WTC11 (cell line): ENCODE measurements around the gene TMTC1.

Experiments
- AFF4 ChIP-seq: sonication (generic); formaldehyde crosslinking; IDR thresholded peaks from 2 replicates; pipeline ENCODE4 v1.8.1; 2023; ENCODE audit warnings: mild to moderate bottlenecking, missing genetic modification reagents, borderline replicate concordance
- ATF2 ChIP-seq: sonication (generic); formaldehyde crosslinking; IDR thresholded peaks from 2 replicates; pipeline ENCODE4 v1.8.1; 2022; ENCODE audit warnings: low read depth, missing genetic modification reagents, borderline replicate concordance
- ATF3 ChIP-seq: sonication (generic); formaldehyde crosslinking; conservative IDR thresholded peaks from 2 replicates; pipeline ENCODE4 v1.8.1; 2022; ENCODE audit warnings: mild to moderate bottlenecking, missing genetic modification reagents
- CREB1 ChIP-seq: sonication (generic); formaldehyde crosslinking; IDR thresholded peaks from 2 replicates; pipeline ENCODE4 v1.8.0; 2023; ENCODE audit warnings: mild to moderate bottlenecking, missing genetic modification reagents
- CTCF ChIP-seq: fragments of 200-600 bp; IDR thresholded peaks from 2 replicates; pipeline ENCODE4 v1.8.0; 2022; ENCODE audit warnings: antibody characterized with exemption
- IRF1 ChIP-seq: sonication (generic); formaldehyde crosslinking; IDR thresholded peaks from 2 replicates; pipeline ENCODE4 v1.8.0; 2023; ENCODE audit warnings: missing genetic modification reagents
- MAX ChIP-seq: sonication (generic); formaldehyde crosslinking; IDR thresholded peaks from 2 replicates; pipeline ENCODE4 v1.8.0; 2022; ENCODE audit warnings: mild to moderate bottlenecking, missing genetic modification reagents
- PREB ChIP-seq: sonication (generic); formaldehyde crosslinking; IDR thresholded peaks from 2 replicates; pipeline ENCODE4 v1.8.1; 2022; ENCODE audit warnings: mild to moderate bottlenecking, missing genetic modification reagents, moderate library complexity, borderline replicate concordance
- TCF7 ChIP-seq: sonication (generic); formaldehyde crosslinking; IDR thresholded peaks from 2 replicates; pipeline ENCODE4 v1.8.0; 2022; ENCODE audit warnings: mild to moderate bottlenecking, low read depth, missing genetic modification reagents, moderate library complexity

- TF ChIP-seq CTCF (no peak), PREB (no peak), ATF2 (CRISPR knock-in tag) (no peak), CREB1 (CRISPR knock-in tag) (no peak), MAX (CRISPR knock-in tag) (no peak), TCF7 (CRISPR knock-in tag) (no peak), IRF1 (CRISPR knock-in tag) (no peak), AFF4 (CRISPR knock-in tag) (no peak), ATF3 (no peak)
These were observed 235.9 kb downstream of the TMTC1 start for GRCh38 chr12:29547864-29548263.
